Stimulated activated CD4-positive, alpha-beta T cell treated with anti-CD3 and anti-CD28 coated beads, Interleukin-12 subunit alpha, Interleukin-12 subunit beta, amount 100 ng/mL, for 48 hours (primary cell): Measurements from ENCODE around the gene TRIM38.
"Not testable (repeated sequence)": the region's sequence is repeated elsewhere in the genome, so short reads cannot be mapped to it uniquely, and the experiment has no call there.

ENCODE experiments used
- DNase-seq, 3 donors: peaks; one replicate each; pipeline ENCODE4 v3.0.0-alpha.2; 2020; ENCODE audit warnings: low read depth in 2 of 3, low spot score in 1 of 3

The TRIM38 gene

DNA sequence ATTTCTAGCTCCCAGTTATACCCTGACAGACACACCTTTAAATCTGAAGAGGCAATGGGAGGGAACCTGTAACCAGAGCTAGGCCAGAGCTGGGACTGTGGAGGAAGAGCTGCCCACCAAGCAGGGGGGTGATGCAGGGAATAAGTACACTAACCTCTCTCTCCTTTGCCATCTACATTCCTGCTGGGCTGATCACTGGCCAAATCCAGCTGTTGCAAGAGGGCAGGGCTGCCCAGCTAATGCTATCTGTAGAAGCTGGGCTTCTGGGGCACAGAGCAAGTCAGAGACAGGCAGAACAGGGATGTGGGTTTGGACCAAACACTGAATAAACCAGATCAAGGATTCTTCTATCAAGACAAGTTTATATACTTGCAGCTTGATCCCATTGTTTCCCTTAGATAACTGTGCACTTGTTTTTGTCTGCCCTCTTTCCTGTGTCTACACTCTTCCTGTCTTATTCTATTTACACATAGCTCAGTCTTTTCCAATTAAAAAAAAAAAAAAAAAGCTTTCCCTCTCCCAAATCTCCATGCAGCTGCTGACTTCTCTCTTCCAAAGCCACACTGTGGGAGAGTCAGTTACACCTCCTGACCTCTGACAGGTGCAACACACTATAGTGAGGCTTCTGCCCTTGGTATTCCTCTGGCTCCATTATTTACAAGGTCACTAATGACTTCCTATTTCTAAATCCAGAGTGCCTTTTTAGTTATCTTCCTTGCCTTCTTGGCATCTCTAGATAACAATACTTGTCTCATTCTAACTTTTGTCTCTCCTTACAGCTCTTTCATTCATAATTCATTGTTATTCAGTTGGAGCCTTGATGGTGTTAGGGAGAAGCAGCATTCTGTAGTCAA is 43.7 kb downstream of the TRIM38 start:
- no peak for DNase-seq

DNA sequence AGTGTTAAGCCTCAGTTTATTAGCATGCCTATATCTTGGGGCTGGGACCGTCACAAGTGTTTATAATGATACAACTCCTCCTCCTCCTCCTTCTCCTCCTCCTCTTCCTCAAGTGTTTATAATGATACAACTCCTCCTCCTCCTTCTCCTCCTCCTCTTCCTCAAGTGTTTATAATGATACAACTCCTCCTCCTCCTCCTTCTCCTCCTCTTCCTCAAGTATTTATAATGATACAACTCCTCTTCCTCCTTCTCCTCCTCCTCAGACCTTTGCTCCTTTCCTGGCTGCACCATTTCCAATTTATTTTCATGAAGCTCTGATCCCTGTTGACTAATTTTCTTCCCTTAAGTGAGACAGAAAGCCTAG is 44.3 kb downstream of the TRIM38 start:
- DNase-seq = not testable (repeated sequence)

DNA sequence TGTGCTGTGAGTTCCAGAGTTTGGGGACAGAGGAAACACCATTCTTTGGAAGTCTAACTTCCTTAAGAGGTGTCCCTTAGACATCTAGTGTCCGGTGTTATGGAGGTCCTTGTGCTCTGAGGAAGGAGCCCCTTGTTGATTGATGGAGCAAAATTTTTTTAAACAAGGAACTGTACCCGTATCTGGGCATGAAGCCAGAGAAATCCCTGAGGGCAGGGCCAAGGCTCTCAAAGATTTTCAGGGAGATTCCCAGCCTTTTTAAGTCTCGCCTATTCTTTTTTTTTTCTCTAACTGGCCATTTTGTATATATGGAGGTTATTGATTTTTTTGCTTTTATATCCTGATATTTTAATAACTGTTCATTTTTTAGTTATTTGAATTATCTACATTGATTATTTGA is 45.9 kb downstream of the TRIM38 start:
- no peak for DNase-seq

DNA sequence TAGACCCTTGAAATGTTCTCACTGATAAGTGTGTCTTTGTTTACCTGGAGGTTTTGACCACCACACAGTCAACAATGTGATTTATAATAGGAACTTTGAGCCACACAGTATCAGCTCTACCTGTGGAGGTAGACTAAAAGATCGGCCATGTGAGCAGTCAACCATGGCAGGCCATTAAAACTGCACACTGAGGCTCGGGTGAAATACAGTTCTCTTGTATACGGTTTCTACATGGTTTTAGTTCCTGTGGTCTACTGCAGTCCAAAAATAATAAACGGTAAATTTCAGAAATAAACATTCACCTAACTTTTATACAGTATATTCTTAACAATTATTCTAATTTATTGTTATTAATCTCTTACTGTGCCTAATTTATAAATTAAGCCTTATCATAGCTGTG is 47.2 kb downstream of the TRIM38 start:
- no peak for DNase-seq

DNA sequence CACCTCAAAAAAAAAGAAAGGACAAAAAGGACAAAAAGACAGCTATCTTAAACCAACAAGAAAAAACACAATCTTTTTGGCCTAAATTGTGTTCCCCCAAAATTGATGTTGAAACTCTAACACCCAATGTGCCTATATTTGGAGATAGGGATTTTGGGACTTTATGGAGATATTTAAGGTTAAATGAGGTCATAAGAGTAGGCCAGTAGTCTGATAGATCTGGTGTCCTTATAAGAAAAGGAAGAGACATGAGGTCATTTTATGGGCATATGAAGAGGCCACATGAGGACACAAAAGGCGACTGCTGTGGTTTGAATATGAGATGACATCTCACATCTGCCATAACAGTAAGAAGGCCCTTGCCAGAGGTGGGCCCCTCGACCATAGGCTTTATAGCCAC is 49.5 kb downstream of the TRIM38 start:
- no peak for DNase-seq

DNA sequence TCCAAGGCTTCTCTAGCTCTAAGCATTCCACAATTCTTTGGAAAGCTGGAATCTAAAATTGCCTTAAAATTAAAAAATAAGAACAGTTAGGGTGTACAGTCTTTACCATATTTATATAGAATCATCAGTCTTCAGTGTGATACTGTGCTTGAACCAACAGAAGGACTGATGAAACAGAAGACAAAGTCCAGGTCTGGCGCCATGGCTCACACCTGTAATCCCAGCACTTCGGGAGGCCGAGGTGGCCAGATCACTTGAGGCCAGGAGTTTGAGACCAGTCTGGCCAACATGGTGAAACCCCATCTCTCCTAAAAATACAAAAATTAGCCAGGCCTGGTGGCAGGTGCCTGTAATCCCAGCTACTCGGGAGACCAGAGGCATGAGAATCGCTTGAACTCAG is 51.8 kb downstream of the TRIM38 start:
- DNase-seq = not testable (repeated sequence)

DNA sequence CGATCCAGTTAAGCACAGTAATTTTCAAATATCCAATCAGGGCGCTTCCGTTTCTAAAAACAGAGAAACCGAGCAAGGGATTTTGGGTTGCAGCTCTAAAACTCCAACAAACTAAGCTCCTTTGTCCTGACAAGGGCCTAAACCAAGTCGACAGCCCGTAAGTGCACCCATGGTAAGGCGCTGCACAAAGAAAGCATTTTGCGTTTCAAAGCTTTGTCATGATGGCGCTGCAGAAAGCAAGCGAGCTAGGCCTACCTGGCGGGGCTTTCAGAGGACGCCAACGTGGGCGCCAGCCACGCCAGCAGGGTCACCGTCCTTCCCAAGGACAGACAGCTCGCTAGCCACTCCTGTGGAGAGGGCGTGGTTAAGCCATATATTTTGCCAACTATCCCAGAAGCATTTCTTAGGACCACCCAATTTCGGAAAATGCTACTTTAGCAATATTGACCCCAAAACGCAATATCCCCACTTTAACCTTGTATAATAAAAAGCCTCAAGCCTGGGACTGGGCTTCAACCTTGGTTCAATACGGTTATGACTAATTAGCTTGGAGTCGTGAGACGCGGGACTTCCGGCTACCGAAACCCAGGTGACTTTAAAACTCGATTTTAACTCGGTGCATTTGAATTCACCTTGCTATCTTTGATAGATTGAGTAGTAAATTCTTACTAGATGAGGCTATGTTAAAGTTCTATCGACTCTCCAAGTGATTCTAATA is 53.8 kb downstream of the TRIM38 start:
- DNase-seq = no peak

DNA sequence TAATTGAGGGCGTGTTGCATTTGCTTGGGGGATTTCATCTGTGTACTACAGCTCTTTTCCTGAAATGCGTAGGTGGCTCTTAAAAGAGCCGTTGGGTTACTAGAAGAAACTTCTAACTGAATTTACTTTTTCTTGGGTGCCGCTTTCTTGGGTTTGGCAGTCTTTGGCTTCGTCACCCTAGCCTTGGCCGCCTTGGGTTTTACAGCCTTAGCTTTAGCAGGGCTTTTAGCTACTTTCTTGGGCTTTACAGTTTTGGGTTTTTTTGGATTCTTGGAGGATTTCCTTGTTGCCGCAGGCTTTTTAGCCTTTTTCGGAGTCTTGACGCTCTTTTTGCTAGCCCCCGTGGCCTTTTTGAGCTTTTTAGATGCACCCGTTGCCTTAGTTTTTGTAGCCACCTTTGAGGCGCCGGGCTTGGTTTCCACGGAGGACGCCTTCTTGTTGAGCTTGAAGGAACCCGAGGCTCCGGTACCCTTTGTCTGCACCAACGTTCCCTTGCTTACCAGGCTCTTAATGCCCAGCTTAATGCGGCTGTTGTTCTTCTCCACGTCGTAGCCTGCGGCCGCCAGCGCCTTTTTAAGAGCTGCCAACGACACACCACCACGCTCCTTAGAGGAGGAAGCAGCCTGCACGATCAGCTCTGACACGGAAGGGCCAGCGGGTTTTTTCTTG is 54.5 kb downstream of the TRIM38 start:
- DNase-seq = no peak

DNA sequence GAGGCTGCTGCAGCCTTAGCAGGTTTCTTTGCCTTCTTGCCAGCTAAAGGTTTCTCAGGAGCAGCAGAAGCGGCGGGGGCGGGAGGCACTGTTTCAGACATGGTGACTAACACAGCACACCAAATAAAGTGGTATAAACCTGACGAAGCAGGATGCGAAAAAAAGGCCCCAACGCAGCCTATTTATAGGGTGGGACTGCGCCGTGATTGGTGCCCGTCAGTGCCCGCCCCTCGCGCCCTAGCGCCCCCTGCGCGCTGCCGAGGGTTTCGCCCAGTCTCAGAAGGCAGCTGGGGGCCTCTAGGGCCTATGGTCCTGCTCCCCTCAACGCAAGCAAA is 55.0 kb downstream of the TRIM38 start:
- DNase-seq = peak; percentile 78 to 84 (median 83)

DNA sequence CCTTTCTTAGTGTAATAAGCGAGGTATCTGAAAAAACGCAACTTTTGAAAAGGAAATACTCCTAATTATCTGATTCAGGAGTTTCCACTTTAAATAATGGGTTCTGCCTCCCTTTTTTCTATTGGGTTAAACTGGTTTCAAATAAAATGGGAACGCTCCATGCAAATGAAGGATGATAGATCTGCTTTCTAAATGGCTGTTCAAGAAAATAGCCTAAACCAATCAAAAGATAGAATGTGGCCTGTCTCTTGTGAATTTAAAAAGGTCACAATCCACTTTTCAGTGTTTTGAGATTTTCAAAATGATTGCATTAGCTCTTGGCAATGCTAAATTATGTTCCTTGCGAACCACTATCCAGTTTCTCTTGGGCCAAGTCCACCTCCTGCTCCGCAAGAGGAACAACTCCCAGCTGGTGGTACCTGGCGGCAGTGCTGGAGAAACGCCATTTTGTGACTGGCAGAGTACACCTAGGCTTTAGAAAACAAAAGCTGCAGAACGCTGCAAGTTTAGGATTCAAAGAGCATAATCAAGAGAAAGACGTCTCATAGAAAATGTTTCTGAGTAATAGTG is 56.7 kb downstream of the TRIM38 start:
- DNase-seq = no peak

DNA sequence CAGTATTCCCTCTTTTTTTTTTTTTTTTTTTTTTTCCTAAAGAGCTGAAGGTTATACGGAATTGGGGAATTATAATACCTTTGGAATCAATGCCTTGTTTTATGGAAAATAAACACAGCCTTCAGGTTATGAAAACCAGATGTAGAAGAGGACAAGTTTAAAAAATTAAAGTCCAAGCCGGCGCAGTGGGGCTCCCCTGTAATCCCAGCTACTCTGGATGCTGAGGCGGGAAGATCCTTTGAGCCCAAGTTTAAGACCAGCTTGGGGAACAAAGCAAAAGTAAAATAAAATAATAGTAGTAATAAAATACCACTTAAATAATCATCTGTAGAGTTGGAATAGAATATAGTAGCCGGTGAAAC is 57.3 kb downstream of the TRIM38 start:
- no peak for DNase-seq

DNA sequence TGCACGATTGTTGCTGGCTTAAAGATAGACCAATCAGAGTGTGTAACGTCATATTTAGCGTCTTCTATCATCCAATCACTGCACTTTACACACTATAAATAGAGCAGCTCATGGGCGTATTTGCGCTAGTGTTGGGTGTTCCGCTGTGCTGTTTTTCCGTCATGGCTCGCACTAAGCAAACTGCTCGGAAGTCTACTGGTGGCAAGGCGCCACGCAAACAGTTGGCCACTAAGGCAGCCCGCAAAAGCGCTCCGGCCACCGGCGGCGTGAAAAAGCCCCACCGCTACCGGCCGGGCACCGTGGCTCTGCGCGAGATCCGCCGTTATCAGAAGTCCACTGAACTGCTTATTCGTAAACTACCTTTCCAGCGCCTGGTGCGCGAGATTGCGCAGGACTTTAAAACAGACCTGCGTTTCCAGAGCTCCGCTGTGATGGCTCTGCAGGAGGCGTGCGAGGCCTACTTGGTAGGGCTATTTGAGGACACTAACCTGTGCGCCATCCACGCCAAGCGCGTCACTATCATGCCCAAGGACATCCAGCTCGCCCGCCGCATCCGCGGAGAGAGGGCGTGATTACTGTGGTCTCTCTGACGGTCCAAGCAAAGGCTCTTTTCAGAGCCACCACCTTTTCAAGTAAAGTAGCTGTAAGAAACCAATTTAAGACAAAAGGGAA is 57.9 kb downstream of the TRIM38 start:
- peak in 2 of 3 donors; percentile 64 to 80 for DNase-seq

DNA sequence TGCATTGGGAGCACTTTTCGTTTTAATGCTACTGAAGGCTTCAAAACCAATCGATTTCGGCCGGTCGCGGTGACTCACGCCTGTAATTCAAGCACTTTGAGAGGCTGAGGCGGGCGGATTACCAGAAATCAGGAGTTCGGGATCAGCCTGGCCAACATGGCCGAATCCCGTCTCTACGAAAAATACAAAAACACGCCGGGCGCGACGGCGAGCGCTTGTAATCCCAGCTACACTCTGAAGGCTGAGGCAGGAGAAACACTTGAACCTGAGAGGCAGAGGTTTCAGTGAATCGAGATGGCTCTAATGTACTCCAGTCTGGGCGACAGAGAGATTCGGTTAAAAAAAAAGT is 58.4 kb downstream of the TRIM38 start:
- peak in 2 of 3 donors; percentile 54 to 70 for DNase-seq

DNA sequence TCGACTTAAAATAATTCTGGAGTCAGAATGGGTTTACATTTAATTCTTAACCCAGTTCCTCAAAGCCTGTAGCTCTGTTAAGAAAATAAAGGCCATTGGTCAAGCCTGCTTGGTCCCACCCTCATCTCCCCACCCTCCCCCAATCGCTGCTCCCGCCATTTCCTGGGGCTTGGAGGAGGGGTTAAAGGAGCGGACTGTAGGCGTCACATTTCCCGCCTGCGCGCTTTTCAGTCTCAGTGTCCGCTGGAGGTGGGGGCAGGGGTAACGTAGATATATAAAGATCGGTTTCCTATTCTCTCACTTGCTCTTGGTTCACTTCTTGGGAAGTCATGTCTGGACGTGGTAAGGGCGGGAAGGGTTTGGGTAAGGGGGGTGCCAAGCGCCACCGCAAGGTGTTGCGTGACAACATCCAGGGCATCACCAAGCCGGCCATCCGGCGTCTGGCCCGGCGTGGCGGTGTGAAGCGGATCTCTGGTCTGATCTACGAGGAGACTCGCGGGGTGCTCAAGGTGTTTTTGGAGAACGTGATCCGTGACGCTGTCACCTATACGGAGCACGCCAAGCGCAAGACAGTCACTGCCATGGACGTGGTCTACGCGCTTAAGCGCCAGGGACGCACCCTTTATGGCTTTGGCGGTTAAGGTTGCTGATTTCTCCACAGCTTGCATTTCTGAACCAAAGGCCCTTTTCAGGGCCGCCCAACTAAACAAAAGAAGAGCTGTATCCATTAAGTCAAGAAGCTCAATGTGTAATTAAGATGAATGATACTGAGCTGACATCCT is 58.9 kb downstream of the TRIM38 start:
- peak; percentile 84 to 88 (median 85) for DNase-seq

DNA sequence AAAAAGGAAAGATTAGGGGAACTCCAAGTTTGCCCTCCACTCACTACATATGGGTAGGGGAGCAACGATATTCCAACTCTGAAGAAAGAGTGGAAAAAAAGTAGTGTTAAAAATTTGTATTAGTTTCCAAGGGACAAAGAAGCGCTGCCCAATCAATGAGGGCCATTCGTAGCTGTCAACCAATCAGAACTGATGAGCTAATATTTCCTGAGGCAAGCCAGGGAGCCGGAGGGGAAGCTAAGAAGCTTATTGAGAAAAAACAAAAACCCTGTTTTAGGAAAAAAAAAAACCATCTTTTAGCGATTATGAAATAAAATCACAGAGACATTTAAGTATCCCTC is 59.5 kb downstream of the TRIM38 start:
- DNase-seq = peak in 1 of 3 donors; percentile 34

DNA sequence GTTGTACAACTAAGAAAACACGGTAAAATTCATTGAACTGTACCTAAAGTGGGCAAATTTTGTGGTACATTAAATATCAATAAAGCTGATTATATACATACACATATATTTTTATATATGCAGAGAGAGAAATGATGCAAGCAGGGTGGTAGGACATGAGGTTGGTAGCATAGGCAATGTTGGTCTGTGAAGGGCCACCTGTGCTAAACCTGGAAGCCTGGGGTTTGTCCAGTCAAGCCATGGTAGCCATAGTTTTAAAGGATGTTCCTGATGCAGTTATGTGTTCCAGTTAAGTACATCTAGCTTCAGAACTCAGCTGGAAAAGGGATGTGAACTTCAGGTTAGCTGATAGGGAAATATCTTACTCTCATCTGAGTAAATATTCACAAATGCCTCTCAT is 60.1 kb downstream of the TRIM38 start:
- no peak for DNase-seq

DNA sequence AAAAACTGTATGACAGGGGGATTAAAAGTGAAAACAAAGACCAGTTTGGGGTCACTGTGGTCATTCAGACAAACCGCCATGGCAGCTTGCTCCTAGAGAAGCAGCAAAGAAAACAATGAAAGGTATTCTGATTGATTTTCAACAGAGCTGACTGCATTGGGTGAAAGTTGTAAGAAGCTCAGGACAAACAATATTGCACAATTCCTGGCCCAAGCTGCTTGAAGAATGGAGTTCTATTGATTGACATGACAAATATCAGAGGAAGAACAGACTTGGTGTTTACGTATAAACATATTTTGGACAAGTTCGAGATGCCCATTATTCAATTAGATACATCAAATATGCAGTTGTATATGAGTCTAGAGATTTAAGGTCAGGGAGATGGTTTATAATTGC is 62.0 kb downstream of the TRIM38 start:
- DNase-seq = no peak

DNA sequence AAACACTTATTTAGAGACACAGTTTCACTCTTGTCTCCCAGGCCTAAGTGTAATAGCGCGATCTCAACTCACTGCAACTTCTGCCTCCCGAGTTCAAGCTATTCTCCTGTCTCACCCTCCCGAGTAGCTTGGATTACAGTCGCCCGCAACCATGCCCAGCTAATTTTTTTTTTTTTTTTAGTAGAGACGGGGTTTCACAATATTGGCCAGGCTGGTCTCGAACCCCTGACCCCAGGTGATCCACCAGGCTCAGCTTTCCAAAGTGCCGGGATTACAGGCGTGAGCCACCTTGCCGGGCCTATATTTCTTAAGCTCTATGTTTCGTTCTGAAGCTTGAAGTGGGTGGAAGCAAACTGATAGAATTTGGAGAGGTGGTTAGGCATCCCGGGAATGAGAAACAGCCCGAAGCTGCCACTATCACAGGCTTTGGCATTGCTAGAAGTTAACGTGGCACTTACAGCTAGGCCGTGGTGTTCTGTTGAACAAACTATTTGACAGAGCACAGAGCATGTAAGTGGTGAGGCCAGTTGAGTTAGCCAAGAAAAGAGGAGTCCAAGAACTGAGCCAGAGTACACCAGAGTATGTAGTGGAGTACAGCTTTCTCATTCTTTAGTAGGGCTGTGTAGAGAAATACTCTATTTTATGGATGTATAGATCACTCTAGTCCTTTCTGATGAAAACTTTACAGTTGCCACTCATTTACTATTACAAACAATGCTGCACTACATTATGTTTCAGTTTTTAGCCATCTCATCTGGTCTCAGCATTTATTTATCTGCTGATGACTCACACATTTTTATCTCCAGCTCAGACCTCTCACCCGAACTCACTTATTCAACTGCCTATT is 62.7 kb downstream of the TRIM38 start:
- no peak for DNase-seq

DNA sequence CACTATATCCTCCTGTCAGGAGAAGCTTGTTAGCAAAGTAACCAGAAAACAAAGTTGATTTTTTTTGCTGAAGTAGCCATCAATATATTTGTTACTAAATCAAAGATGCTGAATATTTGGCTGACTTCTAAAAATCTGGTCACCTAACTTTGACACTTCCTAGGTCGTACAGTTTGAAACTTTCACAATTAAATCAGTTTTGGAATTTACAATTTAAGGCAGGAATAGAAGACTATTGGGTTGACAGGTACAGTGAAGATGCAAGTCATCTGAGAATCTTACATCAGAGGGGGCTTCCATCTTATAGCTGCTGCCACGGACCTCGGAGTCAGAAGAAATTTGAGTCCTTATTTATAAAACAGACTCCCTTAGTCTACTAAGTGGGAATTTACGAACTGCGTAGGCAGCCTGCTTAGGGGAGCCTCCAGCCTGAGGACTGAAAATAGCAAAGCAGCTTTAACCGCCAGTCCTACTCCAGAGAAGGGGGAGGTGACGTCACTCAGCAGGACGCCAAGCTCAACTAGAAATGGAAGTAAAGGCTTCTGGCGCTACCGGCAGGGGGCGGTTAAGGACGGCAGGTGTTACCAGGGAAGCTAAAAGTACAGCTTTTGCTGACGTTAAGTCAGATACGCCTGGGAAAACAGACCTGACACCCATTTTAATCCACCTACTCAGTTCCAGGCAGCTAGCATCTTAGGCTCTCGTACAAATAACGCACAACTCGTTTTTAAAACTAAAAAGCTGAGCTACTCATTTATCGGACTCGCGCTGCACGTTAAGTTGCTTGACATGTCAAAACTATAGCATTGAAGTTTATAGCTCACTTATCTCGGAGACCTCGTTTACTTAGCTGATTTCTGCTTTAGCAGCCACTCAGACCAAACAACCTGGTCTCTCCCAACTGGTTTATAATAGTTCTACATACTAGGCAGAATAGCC is 63.6 kb downstream of the TRIM38 start:
- peak; percentile 86 to 92 (median 88) for DNase-seq
